ENCODE data around the gene CCL21. TPM values are rescaled to one million over a fixed set of nuclear protein-coding genes. Genes with fewer than 3 reads are reported as not detected.

CCL21 gene
- total RNA-seq, 4 donors from 2014 or later = 53.6 to 271 (median 119) TPM

DNA sequence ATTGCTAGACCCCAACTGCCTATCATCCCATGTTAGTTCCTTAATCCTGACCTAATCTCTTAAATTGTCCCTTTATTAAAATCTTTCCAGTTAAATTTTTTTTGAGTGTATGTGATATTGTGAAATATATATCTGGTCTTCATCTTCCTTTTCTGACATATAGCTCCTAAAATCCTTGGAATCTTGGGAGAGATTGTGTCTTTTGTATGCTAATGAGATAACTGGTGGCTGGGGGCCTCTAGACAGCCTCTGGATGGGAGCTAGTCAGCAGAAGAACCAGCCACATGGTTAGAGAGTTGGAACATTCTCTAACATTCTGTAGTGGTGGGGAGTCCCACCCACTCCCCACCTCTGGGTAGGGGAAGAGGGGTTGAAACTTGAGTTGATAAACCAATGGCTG lies 15.1 kb downstream of the CCL21 start:
- DNase-seq (ENCODE audit: extremely low spot score) = no peak
- no peak overlapping the region for H3K27ac ChIP-seq (replicated peaks in 1 of 4)
- TF ChIP-seq, protein P1, sequence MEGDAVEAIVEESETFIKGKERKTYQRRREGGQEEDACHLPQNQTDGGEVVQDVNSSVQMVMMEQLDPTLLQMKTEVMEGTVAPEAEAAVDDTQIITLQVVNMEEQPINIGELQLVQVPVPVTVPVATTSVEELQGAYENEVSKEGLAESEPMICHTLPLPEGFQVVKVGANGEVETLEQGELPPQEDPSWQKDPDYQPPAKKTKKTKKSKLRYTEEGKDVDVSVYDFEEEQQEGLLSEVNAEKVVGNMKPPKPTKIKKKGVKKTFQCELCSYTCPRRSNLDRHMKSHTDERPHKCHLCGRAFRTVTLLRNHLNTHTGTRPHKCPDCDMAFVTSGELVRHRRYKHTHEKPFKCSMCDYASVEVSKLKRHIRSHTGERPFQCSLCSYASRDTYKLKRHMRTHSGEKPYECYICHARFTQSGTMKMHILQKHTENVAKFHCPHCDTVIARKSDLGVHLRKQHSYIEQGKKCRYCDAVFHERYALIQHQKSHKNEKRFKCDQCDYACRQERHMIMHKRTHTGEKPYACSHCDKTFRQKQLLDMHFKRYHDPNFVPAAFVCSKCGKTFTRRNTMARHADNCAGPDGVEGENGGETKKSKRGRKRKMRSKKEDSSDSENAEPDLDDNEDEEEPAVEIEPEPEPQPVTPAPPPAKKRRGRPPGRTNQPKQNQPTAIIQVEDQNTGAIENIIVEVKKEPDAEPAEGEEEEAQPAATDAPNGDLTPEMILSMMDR (IDR thresholded peaks at IDR 0.05) = no peak
- no peak for TF ChIP-seq POLR2AphosphoS5 (IDR thresholded peaks at IDR 0.05)
- TF ChIP-seq EP300 (IDR thresholded peaks at IDR 0.05) = no peak
- TF ChIP-seq POLR2A (IDR thresholded peaks at IDR 0.05; ENCODE audit: low read depth) = no peak
- intact Hi-C loops (cut with DNase I) = no loop called here
- H3K4me1 ChIP-seq = peaks cover 0 to 3% (median 0%) of the 10 kb centered on the region in 4 donors
- H3K9me3 ChIP-seq = no peaks in the 10 kb centered on the region
- no peaks in the 10 kb centered on the region for H3K27me3 ChIP-seq
- no peaks in the 10 kb centered on the region for H3K36me3 ChIP-seq
- H3K4me3 ChIP-seq = no peak overlapping the region

- WGBS = 84% methylated on average over 2 of the region's 2 CpGs
Observed at GRCh38 chr9:34693560-34693959, 16.4 kb downstream of the CCL21 start.

DNA sequence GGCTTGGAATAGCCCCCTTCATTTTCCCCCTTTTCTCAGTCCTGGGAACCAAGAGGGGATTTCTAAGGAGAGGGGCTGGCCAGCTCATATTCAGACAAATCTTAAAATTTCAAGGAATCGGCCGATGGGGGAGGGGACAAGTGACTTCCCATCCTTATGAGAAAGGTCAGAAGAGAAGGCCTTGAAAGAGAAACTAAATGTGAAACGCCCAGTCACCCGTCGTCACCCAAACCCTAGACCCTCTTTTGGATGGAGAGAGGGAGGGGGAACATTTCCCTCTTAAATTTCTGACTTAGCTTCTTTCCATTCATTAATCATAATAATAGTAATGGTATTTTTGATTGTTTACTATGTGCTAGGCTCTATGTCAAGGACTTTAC lies 18.0 kb downstream of the CCL21 start:
- no peaks in the 10 kb centered on the region for H3K36me3 ChIP-seq
- H3K4me3 ChIP-seq = no peak overlapping the region
- peaks cover 0 to 11% (median 0%) of the 10 kb centered on the region in 4 donors for H3K4me1 ChIP-seq
- no peaks in the 10 kb centered on the region for H3K9me3 ChIP-seq
- H3K27ac ChIP-seq (replicated peaks in 1 of 4) = no peak overlapping the region
- 74% methylated on average over 5 of the region's 5 CpGs for WGBS
- TF ChIP-seq, protein P1 (IDR thresholded peaks at IDR 0.05) = no peak
- TF ChIP-seq EP300 (IDR thresholded peaks at IDR 0.05) (no peak), POLR2AphosphoS5 (IDR thresholded peaks at IDR 0.05) (no peak), POLR2A (IDR thresholded peaks at IDR 0.05; ENCODE audit: low read depth) (no peak)
- intact Hi-C loops (cut with DNase I) = no loop called here
- no peaks in the 10 kb centered on the region for H3K27me3 ChIP-seq
- DNase-seq (ENCODE audit: extremely low spot score) = no peak

More at GRCh38 chr9:34693560-34693959, 16.4 kb downstream of the CCL21 start:
- intact Hi-C loops (cut with DNase I) = no loop called here
- Histone ChIP-seq H3K36me3 (no peaks in the 10 kb centered on the region), H3K9me3 (no peaks in the 10 kb centered on the region), H3K4me3 (no peak overlapping the region), H3K27me3 (no peaks in the 10 kb centered on the region), H3K27ac (replicated peaks in 1 of 4) (no peak overlapping the region), H3K4me1 (peaks cover 0 to 3% (median 0%) of the 10 kb centered on the region in 4 donors)
- no peak for TF ChIP-seq POLR2A (IDR thresholded peaks at IDR 0.05; ENCODE audit: low read depth)
- no peak for TF ChIP-seq POLR2AphosphoS5 (IDR thresholded peaks at IDR 0.05)
- no peak for TF ChIP-seq EP300 (IDR thresholded peaks at IDR 0.05)
- TF ChIP-seq, protein P1 (IDR thresholded peaks at IDR 0.05) = no peak
- no peak for DNase-seq (ENCODE audit: extremely low spot score)

DNA sequence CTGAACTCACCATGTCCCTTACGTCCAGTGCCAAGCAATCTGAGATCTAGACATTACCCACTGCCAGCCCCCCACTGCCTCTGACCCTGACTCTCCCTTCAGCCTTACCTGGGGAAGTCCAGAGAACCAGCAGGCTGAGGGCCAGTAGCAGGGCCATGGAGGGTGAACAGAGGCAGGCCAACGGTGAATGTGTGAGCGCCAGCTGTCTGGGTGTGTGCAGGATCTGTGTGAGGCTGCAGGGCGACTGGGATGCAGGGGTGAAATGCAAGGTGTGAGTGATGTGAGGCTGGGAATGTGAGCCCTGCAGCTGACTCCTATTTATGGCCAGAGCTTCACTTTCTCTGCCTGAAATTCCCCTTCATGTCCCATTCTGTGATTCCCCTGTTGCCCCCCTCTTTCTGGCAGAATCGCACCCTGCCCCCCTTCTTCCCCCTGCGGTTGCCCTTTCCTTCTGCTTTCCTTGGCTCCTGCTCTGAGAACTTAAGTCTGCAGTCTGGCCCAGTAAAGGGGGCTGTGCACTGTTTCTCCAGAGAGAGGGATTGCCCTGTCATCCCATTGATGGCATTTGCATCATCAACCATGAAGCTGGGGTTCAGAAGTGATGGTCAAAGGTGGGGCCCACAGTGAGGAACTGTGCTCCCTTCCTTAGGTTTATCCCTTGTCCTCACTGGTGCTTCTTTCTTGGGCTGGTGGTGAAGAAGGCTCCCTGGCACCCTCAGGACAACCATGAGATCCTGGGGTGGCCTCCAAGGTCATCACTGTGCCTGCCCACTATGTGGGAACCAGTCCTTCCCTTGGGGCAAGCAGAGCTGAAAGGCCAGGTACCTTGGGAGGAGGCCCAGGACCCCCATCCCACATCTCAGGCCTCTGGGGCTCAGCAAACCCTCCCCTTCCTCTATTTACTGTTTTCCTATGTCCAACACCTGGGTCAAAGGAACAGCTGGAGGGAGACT lies 18.7 kb downstream of the CCL21 start, which contains the start of gene CCL19:
TSS of gene CCL19 (minus strand) at position 294 of the 953 bp plus-strand sequence. CDS start at position 157, 137 bp downstream.
- 39% methylated on average over 5 of the region's 6 CpGs for WGBS
- no peak for DNase-seq (ENCODE audit: extremely low spot score)
- Histone ChIP-seq H3K27me3 (no peaks in the 10 kb centered on the region), H3K4me1 (peaks cover 0 to 13% (median 0%) of the 10 kb centered on the region in 4 donors), H3K4me3 (no peak within 1 kb of the TSS), H3K9me3 (no peaks in the 10 kb centered on the region), H3K27ac (replicated peaks in 1 of 4) (no peak within 1 kb of the TSS), H3K36me3 (no peaks in the 10 kb centered on the region)
- TF ChIP-seq, protein P1 (IDR thresholded peaks at IDR 0.05) = no peak
- TF ChIP-seq EP300 (IDR thresholded peaks at IDR 0.05) (no peak), POLR2A (IDR thresholded peaks at IDR 0.05; ENCODE audit: low read depth) (no peak), POLR2AphosphoS5 (IDR thresholded peaks at IDR 0.05) (no peak)
- intact Hi-C loops (cut with DNase I) = no loop called here
